Activated gamma-delta T cell treated with anti-CD3 and anti-CD28 coated beads, Interleukin-2, amount 50 U/mL, for 16 hours (primary cell): ENCODE results near the gene SHISAL2A.

ENCODE experiments used
- DNase-seq: peaks from one replicate; pipeline ENCODE4 v3.0.0-alpha.2; 2020; ENCODE audit warnings: low read depth

The SHISAL2A gene

GRCh38 chr1:52659851-52660596 is 27.1 kb downstream of the SHISAL2A start:
- no peak for DNase-seq

GRCh38 chr1:52660807-52661206 is 27.8 kb downstream of the SHISAL2A start:
- no peak for DNase-seq

- DNase-seq, result no peak
These were observed 29.8 kb downstream of the SHISAL2A start for GRCh38 chr1:52662645-52663313.

DNA sequence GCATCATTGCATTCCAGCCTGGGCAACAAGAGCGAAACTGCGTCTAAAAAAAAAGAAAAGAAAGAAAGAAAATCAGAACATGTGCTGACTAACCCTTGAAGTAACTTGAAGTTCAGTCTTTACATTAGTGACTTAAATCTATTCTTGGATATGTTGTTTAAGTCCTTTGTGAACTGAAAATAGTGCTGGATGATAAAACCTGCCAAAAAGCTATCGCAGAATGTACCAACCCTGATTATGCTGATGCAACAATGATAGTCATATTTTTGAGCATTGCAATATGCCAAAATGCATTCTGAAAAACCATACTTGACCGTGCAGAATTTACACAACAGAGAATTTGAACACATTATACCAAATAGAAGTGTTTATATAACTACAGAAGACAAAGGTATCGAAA is 30.7 kb downstream of the SHISAL2A start:
- DNase-seq, result no peak

GRCh38 chr1:52665006-52665941 is 32.3 kb downstream of the SHISAL2A start:
- no peak for DNase-seq

- DNase-seq, result no peak
These were observed 34.3 kb downstream of the SHISAL2A start for GRCh38 chr1:52667290-52667689.

GRCh38 chr1:52667984-52668383 is 35.0 kb downstream of the SHISAL2A start:
- no peak for DNase-seq

DNA sequence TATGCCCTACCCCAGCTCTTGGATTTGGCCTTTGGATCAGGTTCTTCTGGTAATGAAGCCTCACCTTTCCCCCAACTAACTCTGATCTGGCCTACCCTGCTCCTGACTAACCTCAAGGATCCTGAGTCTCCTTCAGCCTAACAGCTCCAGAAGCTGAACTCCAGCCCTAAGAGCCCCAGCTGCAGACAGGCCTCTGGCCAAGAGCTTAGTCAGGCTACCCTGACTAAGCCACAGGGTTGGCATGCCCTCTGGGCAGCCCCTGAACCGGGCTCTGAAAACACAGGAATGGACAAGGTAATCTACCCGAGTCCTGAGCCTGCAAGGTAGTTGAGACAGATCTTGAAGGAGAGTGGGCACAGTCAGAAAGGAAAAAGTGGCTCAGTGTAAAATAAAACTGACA is 35.7 kb downstream of the SHISAL2A start:
- DNase-seq, result no peak

DNA sequence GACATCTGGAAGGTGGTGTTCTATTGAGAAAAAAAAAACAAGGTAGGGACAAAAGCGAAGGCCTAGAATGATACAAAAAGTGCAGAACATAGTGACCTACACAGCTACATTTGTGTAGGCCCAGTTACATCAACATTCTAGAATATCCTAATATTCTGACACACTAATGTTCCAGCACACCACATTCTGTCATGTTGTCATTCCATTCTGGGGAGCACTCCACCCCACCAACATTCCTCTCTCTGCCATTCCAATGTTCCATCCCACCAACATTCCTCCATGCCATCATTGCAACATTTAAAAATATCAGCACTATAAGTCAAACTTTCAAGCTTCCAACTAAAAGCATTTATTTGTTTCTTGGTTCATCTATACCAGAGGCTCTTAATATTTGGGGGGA is 36.7 kb downstream of the SHISAL2A start:
- DNase-seq, result no peak

- no peak for DNase-seq
These were observed 37.6 kb downstream of the SHISAL2A start for GRCh38 chr1:52670604-52671003.

DNA sequence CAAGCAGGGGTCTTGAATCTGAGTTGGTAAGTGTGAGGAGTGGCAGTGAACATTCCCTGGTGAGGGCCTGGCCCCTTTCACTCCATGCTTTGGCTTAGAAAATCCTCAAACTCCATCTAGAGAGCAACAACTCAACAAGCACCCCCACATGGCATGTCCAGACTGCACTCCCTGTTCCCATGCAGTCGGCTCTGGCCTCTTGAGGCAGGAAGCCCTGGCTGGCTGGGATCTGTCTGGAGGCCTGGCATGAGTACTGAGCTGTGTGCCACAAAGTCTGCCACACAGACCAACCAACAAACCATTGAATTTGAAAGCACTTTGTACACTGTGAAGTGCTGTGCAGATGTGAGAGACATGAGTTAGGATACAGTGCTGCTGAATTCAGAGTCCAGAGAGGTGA is 40.0 kb downstream of the SHISAL2A start:
- DNase-seq, result no peak

GRCh38 chr1:52673513-52673912 is 40.5 kb downstream of the SHISAL2A start:
- no peak for DNase-seq

- DNase-seq, result no peak
These were observed 41.8 kb downstream of the SHISAL2A start for GRCh38 chr1:52674497-52675384.

DNA sequence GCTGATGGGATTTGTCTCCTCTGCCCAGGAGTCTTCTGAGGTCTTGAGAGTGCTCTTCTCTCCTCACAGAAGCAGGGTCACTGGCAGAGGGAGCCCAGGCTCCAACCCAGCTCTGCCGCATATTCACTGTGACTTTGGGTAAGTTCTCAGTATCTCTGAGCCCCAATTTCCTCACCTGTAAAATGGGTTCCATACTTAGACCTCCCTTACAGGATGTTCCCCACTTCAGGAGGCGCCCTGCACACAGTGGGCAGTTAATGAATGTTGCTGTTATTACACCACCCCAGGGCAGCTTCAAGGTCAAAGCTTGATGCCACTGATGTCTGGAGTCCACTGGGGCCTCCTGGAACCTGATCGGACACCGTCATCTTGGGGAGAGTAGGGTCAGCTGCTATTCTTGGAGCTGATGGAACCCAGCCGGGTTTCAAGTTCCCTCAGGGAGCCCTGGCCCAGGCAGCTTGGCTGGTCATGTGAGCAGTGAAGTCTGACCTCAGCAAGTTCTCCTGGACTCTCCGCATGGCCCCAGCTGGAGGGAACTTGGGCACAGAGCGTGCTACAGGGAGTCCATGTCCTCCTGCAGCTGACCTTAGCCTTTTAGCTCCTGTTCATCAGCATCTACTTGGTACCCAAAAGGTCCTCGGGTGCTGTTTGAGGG is 43.4 kb downstream of the SHISAL2A start:
- no peak for DNase-seq

GRCh38 chr1:52677076-52677806 is 44.3 kb downstream of the SHISAL2A start:
- DNase-seq, result no peak

DNA sequence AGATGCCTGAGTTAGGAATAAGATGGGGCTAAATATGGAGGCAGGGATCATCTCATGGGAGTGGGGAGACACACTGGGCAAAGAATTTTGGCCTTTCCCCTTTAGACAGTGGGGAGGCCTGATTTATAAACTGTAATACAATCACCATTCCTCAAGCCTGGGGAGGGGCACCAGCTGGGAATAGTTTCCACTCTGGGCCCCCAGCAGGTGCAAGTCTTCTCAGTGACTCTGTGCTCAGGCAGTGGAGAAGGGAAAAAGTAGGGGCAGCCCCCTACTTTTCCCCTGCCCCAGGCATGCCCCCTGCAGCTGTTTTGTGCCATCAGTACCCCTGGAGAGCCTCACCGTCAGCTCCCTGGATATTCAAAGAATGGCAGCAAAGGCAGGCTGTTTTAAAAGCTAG is 46.1 kb downstream of the SHISAL2A start:
- no peak for DNase-seq

GRCh38 chr1:52679498-52679897 is 46.5 kb downstream of the SHISAL2A start:
- DNase-seq, result no peak

DNA sequence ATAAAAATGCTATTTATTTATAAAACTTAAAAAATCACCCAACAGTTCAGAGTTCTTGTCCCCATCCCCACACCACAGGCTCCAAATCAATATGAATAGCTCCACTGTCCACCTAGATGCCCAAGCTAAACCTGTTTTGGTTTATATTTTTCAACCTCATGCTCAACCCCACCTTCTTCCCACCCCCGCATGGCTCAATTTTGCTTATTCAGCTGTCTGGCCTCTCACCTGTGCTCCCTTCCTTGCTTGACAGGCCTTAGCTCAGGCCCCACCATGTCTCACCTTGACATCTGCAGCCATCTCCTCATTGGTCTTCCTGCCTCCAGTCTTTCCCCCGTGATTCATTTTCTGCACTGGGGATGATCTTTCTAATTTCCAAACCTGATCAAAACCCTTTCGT is 47.4 kb downstream of the SHISAL2A start:
- no peak for DNase-seq

DNA sequence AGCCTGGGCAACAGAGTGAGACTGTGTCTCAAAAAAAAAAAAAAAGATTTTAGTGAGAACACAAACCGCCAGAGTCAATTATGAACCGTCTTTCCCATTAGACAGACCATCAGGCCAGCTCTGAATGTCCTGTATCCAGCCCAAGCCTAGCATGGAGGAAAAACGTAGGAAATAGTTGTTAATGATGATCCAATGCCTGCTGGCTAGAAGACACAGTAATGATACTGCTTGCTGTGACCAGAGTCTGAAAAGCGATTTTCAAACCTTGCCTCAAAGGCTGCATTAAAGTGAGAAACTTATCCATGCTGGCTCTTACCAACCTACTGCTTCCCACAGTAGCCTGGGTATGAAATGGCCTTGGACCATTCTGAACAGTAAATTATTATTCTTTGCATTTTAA is 48.2 kb downstream of the SHISAL2A start:
- no peak for DNase-seq

- DNase-seq, result no peak
These were observed 50.5 kb downstream of the SHISAL2A start for GRCh38 chr1:52683367-52683940.
